GM18867 (cell line): ENCODE data around the gene SESN3.
"Not testable (repeated sequence)": the region's sequence is repeated elsewhere in the genome, so short reads cannot be mapped to it uniquely, and the experiment has no call there.

Experiments used
- ATAC-seq: cut with Tn5 transposase; IDR thresholded peaks from one replicate; pipeline ENCODE4 v1.9.1; 2021; ENCODE audit warnings: mild to moderate bottlenecking, moderate library complexity; ENCODE audit not compliant: unreplicated experiment

The SESN3 gene

GRCh38 chr11:95222817-95223216 lies 8.2 kb downstream of the SESN3 start:
- ATAC-seq = no peak

DNA sequence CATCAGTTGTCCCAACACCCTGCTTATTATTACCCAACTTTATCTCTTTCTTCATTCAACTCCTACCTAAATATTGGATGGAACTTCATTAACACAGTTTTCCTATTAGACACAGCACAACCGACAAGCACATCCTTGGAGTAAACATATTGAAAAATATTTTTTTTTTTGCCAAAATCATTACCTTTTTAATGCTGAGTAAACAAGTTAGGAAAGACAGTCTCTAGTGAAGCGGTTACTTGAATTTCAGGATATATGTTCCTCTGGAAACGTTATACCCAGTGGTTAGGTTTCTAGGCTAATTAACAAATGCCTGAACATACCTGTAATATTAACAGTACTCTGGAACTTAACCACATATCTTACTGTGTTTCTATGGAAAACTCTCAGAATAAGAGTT lies 11.4 kb downstream of the SESN3 start:
- ATAC-seq = no peak

DNA sequence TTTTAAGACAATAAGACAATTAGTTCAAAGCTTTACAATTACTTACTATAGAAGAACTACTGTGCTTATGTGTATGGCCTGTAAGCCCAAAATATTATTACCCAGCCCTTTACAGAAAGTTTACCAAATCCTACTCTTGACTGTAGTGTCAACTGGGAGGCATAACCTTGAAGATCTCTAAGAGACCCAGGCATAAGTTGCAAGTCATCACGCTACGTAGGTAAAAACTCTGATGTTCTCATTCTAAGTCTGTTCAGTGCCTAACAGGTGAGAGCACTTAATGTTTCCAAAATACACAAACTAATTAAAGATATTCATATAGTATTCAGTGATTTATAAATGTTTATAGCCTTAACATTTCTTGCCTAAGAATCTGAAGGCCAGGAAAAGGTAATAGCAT lies 12.9 kb downstream of the SESN3 start:
- ATAC-seq = no peak

DNA sequence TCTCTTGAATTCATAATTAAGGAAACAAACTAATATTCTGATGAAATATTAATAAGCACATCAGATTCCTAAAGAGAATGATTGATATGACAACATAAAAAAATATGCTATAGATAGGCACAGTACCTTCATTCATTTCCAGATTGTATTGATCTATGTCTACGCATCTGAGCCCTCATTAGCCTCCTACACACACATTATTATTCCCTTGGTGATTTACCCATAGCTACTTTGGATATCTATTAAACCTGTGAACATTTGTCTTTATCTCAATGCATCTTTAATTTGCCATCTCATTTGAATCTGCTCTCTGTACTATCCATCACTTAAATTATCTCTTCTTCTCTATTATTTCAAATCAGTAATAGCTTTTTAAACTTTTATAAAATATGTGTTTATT lies 18.4 kb downstream of the SESN3 start:
- ATAC-seq = no peak

DNA sequence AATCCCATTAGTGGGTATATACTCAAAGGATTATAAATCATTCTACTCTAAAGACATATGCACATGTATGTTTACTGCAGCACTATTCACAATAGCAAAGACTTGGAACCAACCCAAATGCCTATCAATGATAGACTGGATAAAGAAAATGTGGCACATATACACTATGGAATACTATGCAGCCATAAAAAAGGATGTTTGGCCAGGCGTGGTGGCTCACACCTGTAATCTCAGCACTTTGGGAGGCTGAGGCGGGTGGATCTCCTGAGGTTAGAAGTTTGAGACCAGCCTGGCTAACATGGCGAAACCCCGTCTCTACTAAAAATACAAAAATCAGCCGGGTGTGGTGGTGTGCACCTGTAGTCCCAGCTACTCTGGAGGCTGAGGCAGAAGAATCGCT lies 21.5 kb downstream of the SESN3 start:
- not testable (repeated sequence) for ATAC-seq

- no peak for ATAC-seq
Observed at GRCh38 chr11:95200781-95201457, 30.1 kb downstream of the SESN3 start.

GRCh38 chr11:95195831-95196230 lies 35.2 kb downstream of the SESN3 start:
- ATAC-seq = no peak

DNA sequence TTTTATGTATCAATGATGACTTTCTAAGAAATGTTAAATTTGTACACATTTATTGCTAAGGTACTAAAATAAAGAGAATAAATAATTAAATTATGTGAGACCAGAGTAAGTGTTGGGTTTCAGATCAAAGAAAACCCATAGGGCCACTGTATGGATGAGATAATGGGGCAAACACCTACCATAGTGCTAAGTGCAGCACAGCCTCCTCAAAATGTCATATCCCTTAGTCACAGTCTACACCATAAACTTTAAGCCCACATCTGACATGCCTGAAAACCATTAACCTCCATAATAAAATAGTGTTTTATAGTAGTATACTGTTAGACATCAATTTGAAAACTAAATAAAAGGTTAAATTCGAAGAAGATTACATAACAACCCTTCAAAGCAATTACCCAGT lies 37.5 kb downstream of the SESN3 start:
- ATAC-seq = no peak

GRCh38 chr11:95192717-95193116 lies 38.3 kb downstream of the SESN3 start:
- no peak for ATAC-seq

DNA sequence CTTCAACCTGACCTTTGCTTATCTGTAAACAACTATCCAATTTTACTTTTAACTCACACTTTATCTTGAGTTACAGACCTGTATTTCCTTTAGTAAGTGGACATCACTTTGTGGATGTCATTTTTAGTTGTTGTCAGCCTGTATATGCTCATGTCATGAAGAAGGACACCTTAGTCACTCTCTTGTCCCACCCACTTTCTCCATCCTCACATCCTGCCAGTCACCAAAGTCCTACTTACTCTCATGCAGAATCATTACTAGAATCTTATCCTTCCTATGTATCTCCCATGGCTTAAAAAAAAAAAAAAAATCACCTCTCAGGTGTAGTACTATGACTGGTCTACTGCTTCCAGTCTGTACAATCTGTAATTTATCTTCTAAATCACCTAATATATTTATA lies 43.3 kb downstream of the SESN3 start:
- no peak for ATAC-seq

GRCh38 chr11:95182397-95182796 lies 48.6 kb downstream of the SESN3 start:
- ATAC-seq = no peak

GRCh38 chr11:95175818-95176380 lies 55.1 kb downstream of the SESN3 start:
- no peak for ATAC-seq

DNA sequence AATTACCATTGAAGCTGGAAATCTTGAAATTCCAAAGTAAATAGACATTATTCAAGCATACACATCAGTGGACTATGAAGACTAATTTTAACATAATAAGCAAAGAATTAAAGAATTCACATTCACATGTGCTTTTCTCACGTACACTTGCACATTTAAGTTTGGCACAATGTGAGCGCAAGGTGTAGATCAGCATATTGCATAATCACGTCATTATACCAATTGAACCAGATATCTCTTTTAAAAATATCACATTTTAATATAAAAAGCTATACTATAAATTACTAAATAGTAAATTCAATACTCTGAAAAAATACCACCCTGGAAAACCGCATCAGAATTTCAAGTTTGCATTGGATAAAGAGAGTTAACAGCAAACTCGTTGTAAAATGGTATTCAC lies 60.7 kb downstream of the SESN3 start:
- ATAC-seq = no peak

GRCh38 chr11:95166781-95167180 lies 64.2 kb downstream of the SESN3 start:
- ATAC-seq = no peak

DNA sequence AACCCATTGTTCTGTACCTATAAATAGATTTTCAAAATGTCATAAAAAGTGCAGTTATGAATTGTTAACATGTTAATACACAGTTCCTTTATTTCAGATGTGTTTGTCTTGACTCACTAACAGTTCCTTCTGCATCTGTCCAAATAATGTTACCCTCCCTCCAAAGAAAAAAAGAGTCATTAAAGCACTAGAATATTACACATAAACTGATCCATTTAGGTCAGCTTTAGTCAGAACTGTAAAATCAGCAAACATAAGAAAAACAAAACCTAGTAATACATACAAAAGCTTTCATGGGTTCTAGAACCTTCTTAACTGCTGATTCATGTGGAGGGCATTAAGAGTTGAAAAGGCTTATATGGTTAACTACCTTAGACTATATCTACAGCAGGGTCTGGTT lies 65.4 kb downstream of the SESN3 start:
- no peak for ATAC-seq

DNA sequence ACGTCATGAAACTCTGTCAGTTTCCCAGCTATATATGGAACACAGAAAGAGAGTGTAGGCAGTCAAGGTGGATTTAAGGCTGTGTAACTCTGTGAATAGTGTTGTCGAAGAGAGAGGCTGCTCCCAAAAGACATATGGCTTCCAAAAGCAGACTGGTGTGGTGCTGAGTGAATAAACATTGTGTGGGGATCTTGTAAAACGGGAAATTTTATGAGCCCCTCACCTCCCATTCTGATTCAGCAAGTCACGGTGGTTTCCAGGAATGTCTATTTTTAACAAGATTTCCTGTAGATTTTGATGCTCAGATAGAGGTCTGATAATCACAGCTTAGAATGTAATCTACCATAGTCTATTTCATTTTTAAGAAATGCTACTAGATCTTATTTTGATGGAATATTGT lies 67.9 kb downstream of the SESN3 start:
- no peak for ATAC-seq

GRCh38 chr11:95161248-95161647 lies 69.8 kb downstream of the SESN3 start:
- ATAC-seq = no peak

- no peak for ATAC-seq
Observed at GRCh38 chr11:95157824-95158223, 73.2 kb downstream of the SESN3 start.

GRCh38 chr11:95156916-95157541 lies 74.0 kb downstream of the SESN3 start:
- no peak for ATAC-seq

DNA sequence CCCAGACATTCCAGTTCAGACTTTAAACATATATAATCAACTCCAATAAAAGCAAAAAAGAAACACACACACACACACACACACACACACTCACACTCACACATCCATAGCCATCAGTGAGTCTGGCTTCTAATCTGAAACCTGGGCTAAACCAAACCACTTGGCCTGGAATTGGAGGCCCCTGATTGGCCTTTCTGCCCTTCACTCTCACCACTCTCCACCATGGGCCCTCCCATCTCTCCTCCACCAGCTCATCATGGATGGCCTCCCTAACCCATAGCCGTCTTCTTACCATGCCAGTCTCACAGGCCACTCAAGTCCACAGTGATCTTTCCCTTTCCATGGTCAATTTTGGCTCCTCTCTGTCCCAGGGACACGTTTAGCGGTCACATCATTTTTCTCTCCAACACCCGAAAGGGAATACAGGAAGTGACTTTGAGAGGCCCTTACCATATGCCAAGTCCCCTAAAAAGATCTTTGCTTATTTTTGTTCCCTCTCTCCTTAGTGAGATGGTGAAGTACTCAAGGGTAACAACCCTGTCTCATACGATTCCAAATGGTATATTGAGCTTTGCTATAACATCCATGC lies 74.8 kb downstream of the SESN3 start:
- ATAC-seq = no peak

GRCh38 chr11:95155385-95155784 lies 75.6 kb downstream of the SESN3 start:
- ATAC-seq = no peak

DNA sequence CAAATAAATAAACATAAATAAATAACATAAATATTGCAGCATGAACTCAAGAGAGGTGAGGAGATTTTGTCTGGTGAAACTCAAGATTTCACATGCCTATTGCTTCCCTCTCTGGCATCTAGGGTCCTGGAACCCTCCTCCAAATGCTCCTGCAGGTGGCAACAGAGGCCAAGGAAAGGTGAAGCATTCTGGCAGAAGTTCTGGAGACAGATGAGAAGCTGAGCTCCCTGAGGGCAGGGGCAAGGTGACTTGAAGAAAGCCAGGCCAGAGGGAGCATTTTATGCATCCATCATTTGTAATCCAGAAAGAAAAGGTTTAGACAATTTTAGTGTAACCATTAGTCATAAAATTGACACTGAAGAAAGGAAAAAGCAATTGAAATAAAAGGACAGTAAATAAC lies 76.5 kb downstream of the SESN3 start:
- no peak for ATAC-seq
